H1 (cell line): ENCODE data around the gene MPND. TPM values are rescaled to one million over a fixed set of nuclear protein-coding genes. Genes with fewer than 3 reads are reported as not detected.
A peak's percentile ranks its signal among the peaks of the same experiment; 100 is the strongest.

Experiments
- ASH2L ChIP-seq: fragments of 200-600, 300-600 bp; sonication (generic); IDR thresholded peaks from one replicate; pipeline ENCODE4 v1.7.1; 2017; ENCODE audit warnings: low read length
- BCL11A ChIP-seq, 2 experiments: IDR thresholded peaks; one replicate each; pipeline ENCODE4 v1.6.1; 2011; ENCODE audit warnings: low read depth in 2 of 2, low read length in 2 of 2, mild to moderate bottlenecking in 2 of 2
- CHD1 ChIP-seq: IDR thresholded peaks from 2 replicates; pipeline ENCODE4 v1.6.1; 2012; ENCODE audit warnings: low read depth, low read length, improper control_type of control experiment
- CREB1 ChIP-seq: IDR thresholded peaks from 2 replicates; pipeline ENCODE4 v1.6.1; 2012; ENCODE audit warnings: inconsistent platforms
- EGR1 ChIP-seq: IDR thresholded peaks from 2 replicates; pipeline ENCODE4 v1.6.1; 2011; ENCODE audit warnings: low read depth, low read length, borderline replicate concordance
- EP300 ChIP-seq, 2 experiments: IDR thresholded peaks; 1 replicate in 1 of 2; 2 replicates in 1 of 2; pipeline ENCODE4 v1.6.1; 2011 to 2012; ENCODE audit warnings: low read depth in 2 of 2, low read length in 2 of 2, mild to moderate bottlenecking in 2 of 2, borderline replicate concordance in 1 of 2, inconsistent platforms in 1 of 2, moderate library complexity in 1 of 2
- FOSL1 ChIP-seq: IDR thresholded peaks from 2 replicates; pipeline ENCODE4 v1.6.1; 2011; ENCODE audit warnings: mild to moderate bottlenecking, low read depth, low read length, moderate library complexity; ENCODE audit not compliant: insufficient read depth
- GABPA ChIP-seq: IDR thresholded peaks from 2 replicates; pipeline ENCODE4 v1.6.1; 2011; ENCODE audit warnings: mild to moderate bottlenecking, low read length, moderate library complexity, borderline replicate concordance; ENCODE audit not compliant: insufficient read depth
- GTF2F1 ChIP-seq: IDR thresholded peaks from 2 replicates; pipeline ENCODE4 v1.6.1; 2012; ENCODE audit warnings: low read depth, low read length, improper control_type of control experiment, borderline replicate concordance
- HDAC2 ChIP-seq, 2 experiments: fragments of 300-600 bp in 1 of 2; sonication (generic) in 1 of 2; IDR thresholded peaks; 2 replicates each; pipeline ENCODE4 v1.6.1; 2011 to 2012; ENCODE audit warnings: low read depth in 2 of 2, low read length in 2 of 2, mild to moderate bottlenecking in 2 of 2, moderate library complexity in 2 of 2, borderline replicate concordance in 1 of 2, inconsistent platforms in 1 of 2
- KDM4A ChIP-seq: IDR thresholded peaks from one replicate; pipeline ENCODE4 v1.7.1; 2012; ENCODE audit warnings: low read depth, mild to moderate bottlenecking, moderate library complexity, low read length, inconsistent platforms; ENCODE audit not compliant: severe bottlenecking
- NRF1 ChIP-seq: IDR thresholded peaks from 2 replicates; pipeline ENCODE4 v1.6.1; 2011; ENCODE audit warnings: mild to moderate bottlenecking, low read depth, low read length, improper control_type of control experiment
- POLR2A ChIP-seq, 2 experiments: IDR thresholded peaks; 1 replicate in 1 of 2; 2 replicates in 1 of 2; pipeline ENCODE4 v1.6.1; 2011; ENCODE audit warnings: low read depth in 2 of 2, low read length in 2 of 2, mild to moderate bottlenecking in 2 of 2; ENCODE audit errors: control extremely low read depth in 1 of 2
- POU5F1 ChIP-seq: IDR thresholded peaks from 2 replicates; pipeline ENCODE4 v1.6.1; 2011; ENCODE audit warnings: low read depth, mild to moderate bottlenecking, low read length, moderate library complexity
- RFX5 ChIP-seq: IDR thresholded peaks from 2 replicates; pipeline ENCODE4 v1.6.1; 2011; ENCODE audit warnings: low read depth, low read length, improper control_type of control experiment, borderline replicate concordance
- SP1 ChIP-seq: IDR thresholded peaks from 2 replicates; pipeline ENCODE4 v1.6.1; 2011; ENCODE audit warnings: low read depth, low read length
- SUZ12 ChIP-seq: fragments of 200-600 bp; sonication (generic); IDR thresholded peaks from 2 replicates; pipeline ENCODE4 v1.6.1; 2012; ENCODE audit warnings: mild to moderate bottlenecking, inconsistent platforms, low read length, moderate library complexity, mixed read lengths
- TAF1 ChIP-seq: IDR thresholded peaks from 2 replicates; pipeline ENCODE4 v1.6.1; 2011; ENCODE audit warnings: mild to moderate bottlenecking, low read depth, low read length
- polyA plus RNA-seq, 7 experiments: library from polyadenylated mRNA; depleted of rRNA in 3 of 7; stranded (reverse) in 5 of 7; unstranded in 2 of 7; fragments of >200 nt in 5 of 7; fragments of 200-250 nt in 2 of 7; gene quantifications; 1 replicate in 5 of 7; 2 replicates in 1 of 7; 4 replicates in 1 of 7; pipeline versions ENCODE4 v1.2.1 to v1.2.3, GENCODE V29; 2011 to 2013; ENCODE audit warnings: missing spikeins in 2 of 7, mixed read lengths in 2 of 7
- total RNA-seq: library from RNA; stranded (reverse); fragmentation: NEBNext Ultra II Directional; extraction: Animal tissue kit (Norgen Biotek cat#: 25700); gene quantifications from 2 replicates; pipeline ENCODE4 v1.2.1, GENCODE V29; 2021
- TF ChIP-seq, protein P1 (sequence below): IDR thresholded peaks from 2 replicates; pipeline ENCODE4 v1.6.1; 2012; ENCODE audit warnings: low read length, inconsistent platforms

MPND gene
- total and polyA plus RNA-seq, 2 of the 8 experiments (the other 6 are each of a cell fraction or from before 2014, with no cell fraction given) = 22.9 to 27.7 TPM

DNA sequence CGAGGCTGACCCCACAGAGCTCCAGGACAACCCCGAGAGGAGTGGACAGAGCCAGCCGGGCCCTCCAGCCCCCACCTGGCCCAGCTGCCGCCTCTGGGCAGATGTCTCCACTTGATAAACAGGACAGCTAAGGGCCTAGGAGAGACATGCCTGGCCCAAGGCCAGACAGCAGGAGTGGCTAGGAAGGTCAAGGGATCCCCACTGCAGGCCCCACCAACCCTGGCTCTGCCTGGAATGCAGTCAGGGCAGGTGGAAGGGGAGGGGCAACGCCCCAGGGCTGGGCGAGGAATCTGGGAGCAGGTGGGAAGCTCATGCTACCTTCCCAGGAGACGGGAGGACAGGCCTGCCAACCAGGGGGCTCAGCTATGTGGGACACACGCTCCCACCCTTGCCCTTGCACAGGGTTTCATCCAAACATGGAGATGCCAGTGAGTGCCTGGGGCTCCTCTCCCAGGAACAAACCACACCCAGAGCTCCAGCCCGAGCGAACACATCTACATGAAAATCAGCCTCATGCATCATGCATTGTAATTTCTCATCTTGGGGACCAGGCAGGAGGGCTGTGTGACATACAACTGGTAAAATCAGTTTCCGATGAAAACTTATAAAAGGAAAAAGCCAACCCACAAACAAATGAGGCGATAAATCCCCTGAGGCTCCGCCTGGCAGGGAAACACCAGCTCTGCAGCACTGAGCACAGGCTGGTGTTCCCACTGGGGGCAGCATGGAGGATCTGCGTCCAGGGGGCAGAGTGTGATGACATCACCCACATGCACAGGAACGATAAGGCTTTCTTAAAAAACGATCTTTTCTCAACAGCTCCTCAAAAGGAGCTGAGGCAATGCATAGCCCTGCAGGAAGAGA, 32.0 kb downstream of the MPND start (continued):
- TF ChIP-seq EP300 (IDR thresholded peaks at IDR 0.05; ENCODE audit: borderline replicate concordance in 1 of 2, low read depth in 2 of 2, low read length in 2 of 2) (no peak), CREB1 (peak; percentile 49), ASH2L (peak; percentile 64), KDM4A (no peak), BCL11A (IDR thresholded peaks at IDR 0.05; ENCODE audit: low read depth in 2 of 2, low read length in 2 of 2) (no peak), EGR1 (no peak), FOSL1 (no peak), NRF1 (no peak), CHD1 (no peak), TAF1 (0 out of 2 replicates have a peak, but pooled peaks have one; percentile 26), SUZ12 (no peak), GTF2F1 (no peak), SP1 (0 out of 2 replicates have a peak, but pooled peaks have one; percentile 60), GABPA (no peak), HDAC2 (IDR thresholded peaks at IDR 0.05; ENCODE audit: borderline replicate concordance in 1 of 2, low read depth in 2 of 2, low read length in 2 of 2) (no peak), POU5F1 (no peak), RFX5 (no peak), POLR2A (IDR thresholded peaks at IDR 0.05; ENCODE audit: control extremely low read depth in 1 of 2, low read depth in 2 of 2, low read length in 2 of 2) (no peak)
- TF ChIP-seq, protein P1, sequence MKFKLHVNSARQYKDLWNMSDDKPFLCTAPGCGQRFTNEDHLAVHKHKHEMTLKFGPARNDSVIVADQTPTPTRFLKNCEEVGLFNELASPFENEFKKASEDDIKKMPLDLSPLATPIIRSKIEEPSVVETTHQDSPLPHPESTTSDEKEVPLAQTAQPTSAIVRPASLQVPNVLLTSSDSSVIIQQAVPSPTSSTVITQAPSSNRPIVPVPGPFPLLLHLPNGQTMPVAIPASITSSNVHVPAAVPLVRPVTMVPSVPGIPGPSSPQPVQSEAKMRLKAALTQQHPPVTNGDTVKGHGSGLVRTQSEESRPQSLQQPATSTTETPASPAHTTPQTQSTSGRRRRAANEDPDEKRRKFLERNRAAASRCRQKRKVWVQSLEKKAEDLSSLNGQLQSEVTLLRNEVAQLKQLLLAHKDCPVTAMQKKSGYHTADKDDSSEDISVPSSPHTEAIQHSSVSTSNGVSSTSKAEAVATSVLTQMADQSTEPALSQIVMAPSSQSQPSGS = peak; percentile 84; the same call in 1 of the 2 replicates
